GM12875 (cell line): ENCODE results near the gene ZNF467.

ENCODE experiments used
- H3K4me3 ChIP-seq: one replicate; pipeline ENCODE4 v1.5.1; 2011; ENCODE audit warnings: low read depth, low read length, control low read depth
- CTCF ChIP-seq: IDR thresholded peaks from 2 replicates; pipeline ENCODE4 v1.5.1; 2011; ENCODE audit warnings: low read depth, mild to moderate bottlenecking, control low read depth, inconsistent platforms, low read length, moderate library complexity, borderline replicate concordance; ENCODE audit not compliant: insufficient read depth

Gene ZNF467

GRCh38 chr7:149773446-149774236, at the start of gene ZNF467:
ZNF467 (minus strand) TSS chr7:149773588; CDS start chr7:149771032, 2,556 bp downstream.
- no peak for TF ChIP-seq CTCF
- H3K4me3 ChIP-seq, result no peak within 1 kb of the TSS

GRCh38 chr7:149822353-149822943, 49.1 kb upstream of the ZNF467 start:
- no peak overlapping the region for H3K4me3 ChIP-seq

GRCh38 chr7:149821191-149822148, 48.1 kb upstream of the ZNF467 start:
- no peak for TF ChIP-seq CTCF
- H3K4me3 ChIP-seq, result no peak overlapping the region

More at GRCh38 chr7:149822353-149822943, 49.1 kb upstream of the ZNF467 start:
- TF ChIP-seq CTCF, result no peak

- TF ChIP-seq CTCF, result no peak
These were observed 47.3 kb upstream of the ZNF467 start for GRCh38 chr7:149820622-149821190.

GRCh38 chr7:149819961-149820340, 46.6 kb upstream of the ZNF467 start:
- TF ChIP-seq CTCF, result no peak
- no peak overlapping the region for H3K4me3 ChIP-seq

More at GRCh38 chr7:149820622-149821190, 47.3 kb upstream of the ZNF467 start:
- H3K4me3 ChIP-seq, result no peak overlapping the region

GRCh38 chr7:149819141-149819960, 46.0 kb upstream of the ZNF467 start:
- TF ChIP-seq CTCF, result no peak
- H3K4me3 ChIP-seq, result no peak overlapping the region
